ENCODE results near the gene CNTRL.

Gene CNTRL

GRCh38 chr9:121220996-121221663 lies 146.4 kb downstream of the CNTRL start:
- H3K27me3 ChIP-seq, result no peaks in the 10 kb centered on the region
- no peak overlapping the region for H3K4me2 ChIP-seq
- no peak overlapping the region for H3K4me3 ChIP-seq
- TF ChIP-seq Cebpa-rat (IDR thresholded peaks at IDR 0.05), result no peak
- H3K9ac ChIP-seq, result no peak overlapping the region
- peaks cover 7% of the 10 kb centered on the region; the same call in 1 of the 2 replicates for H3K4me1 ChIP-seq
- H3K27ac ChIP-seq, result no peak overlapping the region
- H3K9me3 ChIP-seq, result no peaks in the 10 kb centered on the region
- H3K36me3 ChIP-seq, result no peaks in the 10 kb centered on the region
- H4K20me1 ChIP-seq, result no peaks in the 10 kb centered on the region

- Histone ChIP-seq H3K9ac (no peak overlapping the region), H3K4me2 (no peak overlapping the region), H3K4me3 (no peak overlapping the region)
Measured at GRCh38 chr9:121221664-121222055, 146.9 kb downstream of the CNTRL start.

GRCh38 chr9:121222524-121223171 lies 147.9 kb downstream of the CNTRL start:
- H3K4me2 ChIP-seq, result no peak overlapping the region
- TF ChIP-seq Cebpa-rat (IDR thresholded peaks at IDR 0.05), result no peak

More at GRCh38 chr9:121221664-121222055, 146.9 kb downstream of the CNTRL start:
- H3K27me3 ChIP-seq, result no peaks in the 10 kb centered on the region
- H3K36me3 ChIP-seq, result no peaks in the 10 kb centered on the region
- no peak overlapping the region for H3K27ac ChIP-seq
- peaks cover 2% of the 10 kb centered on the region; the same call in 1 of the 2 replicates for H3K4me1 ChIP-seq
- no peak for TF ChIP-seq Cebpa-rat (IDR thresholded peaks at IDR 0.05)
- H4K20me1 ChIP-seq, result no peaks in the 10 kb centered on the region
- H3K9me3 ChIP-seq, result no peaks in the 10 kb centered on the region

GRCh38 chr9:121225240-121225639 lies 150.5 kb downstream of the CNTRL start:
- H3K9me3 ChIP-seq, result no peaks in the 10 kb centered on the region
- H3K4me2 ChIP-seq, result no peak overlapping the region
- no peak overlapping the region for H3K27ac ChIP-seq
- H3K4me3 ChIP-seq, result no peak overlapping the region
- no peak for TF ChIP-seq Cebpa-rat (IDR thresholded peaks at IDR 0.05)
- no peaks in the 10 kb centered on the region for H3K4me1 ChIP-seq
- H3K27me3 ChIP-seq, result no peaks in the 10 kb centered on the region
- no peaks in the 10 kb centered on the region for H3K36me3 ChIP-seq
- H3K9ac ChIP-seq, result no peak overlapping the region
- H4K20me1 ChIP-seq, result no peaks in the 10 kb centered on the region

More at GRCh38 chr9:121222524-121223171, 147.9 kb downstream of the CNTRL start:
- Histone ChIP-seq H4K20me1 (no peaks in the 10 kb centered on the region), H3K4me1 (no peaks in the 10 kb centered on the region), H3K9me3 (no peaks in the 10 kb centered on the region), H3K27ac (no peak overlapping the region), H3K4me3 (no peak overlapping the region), H3K36me3 (no peaks in the 10 kb centered on the region), H3K27me3 (no peaks in the 10 kb centered on the region), H3K9ac (no peak overlapping the region)

GRCh38 chr9:121226175-121226574 lies 151.4 kb downstream of the CNTRL start:
- no peaks in the 10 kb centered on the region for H4K20me1 ChIP-seq
- no peak overlapping the region for H3K9ac ChIP-seq
- H3K4me2 ChIP-seq, result no peak overlapping the region
- no peaks in the 10 kb centered on the region for H3K27me3 ChIP-seq
- H3K4me1 ChIP-seq, result no peaks in the 10 kb centered on the region
- no peak for TF ChIP-seq Cebpa-rat (IDR thresholded peaks at IDR 0.05)
- no peaks in the 10 kb centered on the region for H3K9me3 ChIP-seq
- no peak overlapping the region for H3K4me3 ChIP-seq
- H3K36me3 ChIP-seq, result no peaks in the 10 kb centered on the region
- no peak overlapping the region for H3K27ac ChIP-seq

Measured in BLaER1 (cell line).